ENCODE measurements around the gene RXRA. TPM values are rescaled to one million over a fixed set of nuclear protein-coding genes. Genes with fewer than 3 reads are reported as not detected.
"Not testable (repeated sequence)": the region's sequence is repeated elsewhere in the genome, so short reads cannot be mapped to it uniquely, and the experiment has no call there.

The RXRA gene
- total and polyA plus RNA-seq, 2 donors (not counting 1 experiment from before 2014, with no cell fraction given): 2.6 to 6.8 TPM

GRCh38 chr9:134307674-134308638 is 18.3 kb upstream of the RXRA start:
- DNase-seq: no peak

DNA sequence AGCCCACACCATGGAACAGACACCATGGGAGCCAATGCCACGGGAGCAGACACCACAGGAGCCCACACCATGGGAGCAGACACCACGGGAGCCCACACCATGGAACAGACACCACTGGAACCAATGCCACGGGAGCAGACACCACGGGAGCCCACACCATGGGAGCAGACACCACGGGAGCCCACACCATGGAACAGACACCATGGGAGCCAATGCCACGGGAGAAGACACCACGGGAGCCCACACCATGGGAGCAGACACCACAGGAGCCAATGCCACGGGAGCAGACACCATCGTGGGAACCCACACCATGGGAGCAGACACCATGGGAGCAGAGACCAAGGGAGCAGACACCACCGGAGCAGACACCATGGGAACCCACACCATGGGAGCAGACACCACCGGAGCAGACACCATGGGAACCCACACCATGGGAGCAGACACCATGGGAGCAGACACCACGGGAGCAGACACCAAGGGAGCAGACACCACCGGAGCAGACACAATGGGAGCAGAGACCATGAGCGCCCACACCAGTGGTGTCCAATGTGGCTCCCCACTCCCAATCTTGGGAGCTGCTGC is 17.5 kb upstream of the RXRA start:
- intact Hi-C loops (cut with micrococcal nuclease); CTCF ChIA-PET: not testable (repeated sequence)
- 82% methylated on average over 13 of the region's 14 CpGs for WGBS (ENCODE audit: insufficient coverage)

More at GRCh38 chr9:134307674-134308638, 18.3 kb upstream of the RXRA start:
- Mint-ChIP-seq H3K9me3 (ENCODE audit: insufficient read depth) (no peaks in the 10 kb centered on the region), H3K27ac (no peak overlapping the region), H3K4me1 (no peaks in the 10 kb centered on the region), H3K4me3 (no peak overlapping the region), H3K27me3 (peaks cover 17% of the 10 kb centered on the region)
- H3K4me2 ChIP-seq (replicated peaks; ENCODE audit: low read depth, low read length, poor library complexity, severe bottlenecking): no peak overlapping the region
- peaks cover 0 to 9% (median 0%) of the 10 kb centered on the region in 3 donors for H3K9me3 ChIP-seq (ENCODE audit: control extremely low read depth in 1 of 3, control insufficient read depth in 2 of 3, insufficient read depth in 1 of 3, low read length in 2 of 3)
- ATAC-seq (ENCODE audit: low read depth): no peak
- H3K9ac ChIP-seq (ENCODE audit: low read length): no peak overlapping the region
- H3K4me3 ChIP-seq (ENCODE audit: control extremely low read depth in 1 of 5, extremely low read depth in 1 of 5, insufficient read depth in 1 of 5, low read depth in 2 of 5, low read length in 4 of 5): no peak overlapping the region
- intact Hi-C loops (cut with micrococcal nuclease): no loop called here
- WGBS (ENCODE audit: insufficient coverage): 97% methylated on average over 14 of the region's 17 CpGs
- H2AFZ ChIP-seq (ENCODE audit: insufficient read depth, low read depth, low read length, poor library complexity, severe bottlenecking): no peak overlapping the region
- H3K36me3 ChIP-seq (replicated peaks in 1 of 2; ENCODE audit: control extremely low read depth in 1 of 2, control insufficient read depth in 1 of 2, extremely low read depth in 1 of 2, insufficient read depth in 2 of 2, low read length in 1 of 2): no peaks in the 10 kb centered on the region
- no peaks in the 10 kb centered on the region for H3K79me2 ChIP-seq (ENCODE audit: control insufficient read depth, insufficient read depth, low read length)
- H3K27ac ChIP-seq (ENCODE audit: low read length in 2 of 2): no peak overlapping the region
- no peak for TF ChIP-seq EZH2 (IDR thresholded peaks at IDR 0.05; ENCODE audit: borderline replicate concordance, insufficient read depth, low read depth, low read length, poor library complexity, severe bottlenecking)
- no peak for TF ChIP-seq CTCF (IDR thresholded peaks at IDR 0.05)
- peaks cover 0 to 5% (median 1%) of the 10 kb centered on the region in 4 experiments for H3K27me3 ChIP-seq (replicated peaks in 1 of 4; ENCODE audit: control extremely low read depth in 1 of 4, control insufficient read depth in 3 of 4, insufficient read depth in 4 of 4, low read length in 3 of 4)
- no peaks in the 10 kb centered on the region for H3K4me1 ChIP-seq (ENCODE audit: control insufficient read depth in 2 of 2, insufficient read depth in 2 of 2, low read length in 2 of 2)
- ChIA-PET CTCF (no interaction called here), POLR2A (no interaction called here)
- H4K20me1 ChIP-seq (ENCODE audit: control insufficient read depth, insufficient read depth, low read length, poor library complexity, severe bottlenecking): no peaks in the 10 kb centered on the region

More for the DNA sequence above, 17.5 kb upstream of the RXRA start:
- H3K4me3 Mint-ChIP-seq; H2AFZ ChIP-seq (ENCODE audit: insufficient read depth, low read depth, low read length, poor library complexity, severe bottlenecking); H3K79me2 ChIP-seq (ENCODE audit: control insufficient read depth, insufficient read depth, low read length); DNase-seq; H3K9me3 Mint-ChIP-seq (ENCODE audit: insufficient read depth); H3K4me3 ChIP-seq (ENCODE audit: control extremely low read depth in 1 of 5, extremely low read depth in 1 of 5, insufficient read depth in 1 of 5, low read depth in 2 of 5, low read length in 4 of 5); ATAC-seq (ENCODE audit: low read depth); H3K27me3 ChIP-seq (replicated peaks in 1 of 4; ENCODE audit: control extremely low read depth in 1 of 4, control insufficient read depth in 3 of 4, insufficient read depth in 4 of 4, low read length in 3 of 4); H3K27ac ChIP-seq (ENCODE audit: low read length in 2 of 2); H3K4me1 Mint-ChIP-seq; POLR2A ChIA-PET; H3K27ac Mint-ChIP-seq; H4K20me1 ChIP-seq (ENCODE audit: control insufficient read depth, insufficient read depth, low read length, poor library complexity, severe bottlenecking); H3K4me2 ChIP-seq (replicated peaks; ENCODE audit: low read depth, low read length, poor library complexity, severe bottlenecking); H3K4me1 ChIP-seq (ENCODE audit: control insufficient read depth in 2 of 2, insufficient read depth in 2 of 2, low read length in 2 of 2); H3K36me3 ChIP-seq (replicated peaks in 1 of 2; ENCODE audit: control extremely low read depth in 1 of 2, control insufficient read depth in 1 of 2, extremely low read depth in 1 of 2, insufficient read depth in 2 of 2, low read length in 1 of 2); H3K9ac ChIP-seq (ENCODE audit: low read length): not testable (repeated sequence)
- H3K27me3 Mint-ChIP-seq: peaks cover 22% of the 10 kb centered on the region
- peaks cover 0 to 16% (median 2%) of the 10 kb centered on the region in 3 donors for H3K9me3 ChIP-seq (ENCODE audit: control extremely low read depth in 1 of 3, control insufficient read depth in 2 of 3, insufficient read depth in 1 of 3, low read length in 2 of 3)
